ENCODE measurements around the gene PET100. TPM values are rescaled to one million over a fixed set of nuclear protein-coding genes. Genes with fewer than 3 reads are reported as not detected.
"Not testable (repeated sequence)": the region's sequence is repeated elsewhere in the genome, so short reads cannot be mapped to it uniquely, and the experiment has no call there.

The PET100 gene
- total RNA-seq, 1 donor from 2014 or later: 99.2 TPM

DNA sequence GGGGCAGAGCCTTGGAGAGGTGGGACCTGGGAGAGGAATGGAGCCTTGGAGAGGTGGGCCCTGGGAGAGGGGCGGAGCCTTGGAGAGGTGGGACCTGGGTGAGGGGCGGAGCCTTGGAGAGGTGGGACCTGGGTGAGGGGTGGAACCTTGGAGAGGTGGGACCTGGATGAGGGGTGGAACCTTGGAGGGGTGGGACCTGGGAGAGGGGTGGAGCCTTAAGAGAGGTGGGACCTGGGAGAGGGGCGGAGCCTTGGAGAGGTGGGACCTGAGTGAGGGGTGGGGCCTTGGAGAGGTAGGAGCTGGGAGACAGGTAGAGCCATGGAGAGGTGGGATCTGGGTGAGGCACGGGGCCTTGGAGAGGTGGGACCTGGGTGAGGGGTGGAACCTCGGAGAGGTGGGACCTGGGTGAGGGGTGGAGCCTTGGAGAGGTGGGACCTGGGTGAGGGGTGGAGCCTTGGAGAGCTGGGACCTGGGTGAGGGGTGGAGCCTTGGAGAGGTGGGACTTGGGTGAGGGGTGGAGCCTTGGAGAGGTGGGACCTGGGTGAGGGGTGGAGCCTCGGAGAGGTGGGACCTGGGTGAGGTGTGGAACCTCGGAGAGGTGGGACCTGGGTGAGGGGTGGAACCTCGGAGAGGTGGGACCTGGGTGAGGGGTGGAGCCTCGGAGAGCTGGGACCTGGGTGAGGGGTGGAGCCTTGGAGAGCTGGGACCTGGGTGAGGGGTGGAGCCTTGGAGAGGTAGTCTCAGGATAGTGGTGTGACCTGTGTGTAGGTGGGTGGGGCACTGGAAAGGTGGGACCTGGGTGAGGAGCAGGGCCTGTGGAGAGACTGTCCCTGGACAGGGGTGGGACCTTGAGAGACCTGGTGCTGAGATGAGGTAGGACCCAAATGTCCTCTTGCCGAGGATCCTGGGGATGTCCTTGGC lies 14.3 kb downstream of the PET100 start:
- H3K27ac Mint-ChIP-seq; H3K9me3 Mint-ChIP-seq; intact Hi-C loops (cut with micrococcal nuclease); H3K27me3 Mint-ChIP-seq; H3K4me3 Mint-ChIP-seq: not testable (repeated sequence)
- Mint-ChIP-seq H3K36me3 (ENCODE audit: low read depth) (peaks cover 44% of the 10 kb centered on the region), H3K4me1 (peaks cover 11% of the 10 kb centered on the region)
- peak; percentile 74 for DNase-seq

DNA sequence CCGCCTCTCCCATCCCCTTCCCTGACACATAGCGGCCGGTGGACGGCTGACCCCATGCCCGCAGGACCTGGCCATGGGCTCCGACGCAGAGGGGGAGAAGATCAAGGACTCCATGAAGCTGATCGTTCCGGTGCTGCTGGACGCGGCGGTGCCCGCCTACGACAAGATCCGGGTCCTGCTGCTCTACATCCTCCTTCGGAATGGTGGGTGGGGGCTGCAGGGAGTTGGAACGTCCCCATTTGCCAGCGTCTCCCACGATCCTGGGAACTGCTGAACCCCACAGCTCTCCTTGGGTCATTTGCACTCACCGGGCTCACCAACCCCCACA lies 14.9 kb downstream of the PET100 start:
- Mint-ChIP-seq H3K36me3 (ENCODE audit: low read depth) (peaks cover 39% of the 10 kb centered on the region), H3K9me3 (no peaks in the 10 kb centered on the region), H3K4me1 (peaks cover 9% of the 10 kb centered on the region), H3K27ac (no peak overlapping the region), H3K27me3 (no peaks in the 10 kb centered on the region), H3K4me3 (no peak overlapping the region)
- intact Hi-C loops (cut with micrococcal nuclease): no loop called here
- DNase-seq: no peak

DNA sequence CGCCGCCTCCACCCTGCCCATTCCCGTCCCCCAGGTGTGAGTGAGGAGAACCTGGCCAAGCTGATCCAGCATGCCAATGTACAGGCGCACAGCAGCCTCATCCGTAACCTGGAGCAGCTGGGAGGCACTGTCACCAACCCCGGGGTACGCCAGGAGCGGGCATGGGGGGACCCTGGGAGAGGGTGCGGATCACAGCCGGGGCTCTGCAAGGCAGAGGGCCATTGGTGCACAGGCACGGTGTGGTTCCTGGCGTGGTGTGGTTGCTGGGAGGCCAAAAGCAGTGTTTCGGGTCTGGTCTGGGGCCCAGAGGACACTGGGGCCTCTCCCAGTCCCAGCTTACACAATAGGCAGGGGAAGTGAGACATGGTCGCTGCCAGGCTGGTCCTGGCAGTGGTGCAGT lies 15.6 kb downstream of the PET100 start:
- Mint-ChIP-seq H3K36me3 (ENCODE audit: low read depth) (peaks cover 32% of the 10 kb centered on the region), H3K4me1 (peaks cover 3% of the 10 kb centered on the region), H3K27me3 (peaks cover 2% of the 10 kb centered on the region), H3K4me3 (no peak overlapping the region), H3K9me3 (no peaks in the 10 kb centered on the region), H3K27ac (no peak overlapping the region)
- intact Hi-C loops (cut with micrococcal nuclease): no loop called here
- DNase-seq: no peak

DNA sequence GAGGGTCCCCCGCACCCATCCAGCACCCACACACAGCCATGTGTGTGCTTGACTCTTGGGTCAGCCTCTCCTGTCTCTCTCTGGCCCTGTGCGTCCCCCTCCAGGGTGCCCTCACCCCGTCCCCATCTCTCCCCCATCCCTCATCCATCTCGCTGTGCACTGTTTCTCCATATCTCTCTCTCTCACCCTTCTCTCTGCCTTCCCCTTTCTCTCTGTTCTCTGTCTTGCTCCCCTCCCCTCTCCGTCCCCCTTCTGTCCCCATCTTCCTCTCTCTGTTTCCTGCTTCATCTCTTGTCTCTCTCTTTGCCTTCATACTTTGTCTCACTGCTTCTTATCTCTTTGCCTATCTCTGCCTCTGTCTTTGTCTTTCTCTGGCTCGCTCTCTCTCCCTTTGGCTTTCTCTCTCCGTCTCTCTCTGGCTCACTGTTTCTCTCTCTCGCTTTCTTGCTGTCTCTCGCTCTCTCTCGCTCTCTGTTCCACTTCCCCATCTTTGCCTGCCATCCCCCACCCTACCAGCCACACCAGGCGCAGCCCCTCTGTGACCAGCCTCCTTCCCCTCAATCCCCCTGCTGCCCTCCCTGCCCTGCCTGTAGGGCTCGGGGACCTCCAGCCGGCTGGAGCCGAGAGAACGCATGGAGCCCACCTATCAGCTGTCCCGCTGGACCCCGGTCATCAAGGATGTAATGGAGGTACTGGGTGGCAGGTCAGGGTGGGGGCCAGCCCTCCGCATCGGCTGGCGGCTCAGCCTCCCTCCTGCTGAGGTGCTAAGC lies 16.2 kb downstream of the PET100 start:
- Mint-ChIP-seq H3K27ac (no peak overlapping the region), H3K9me3 (no peaks in the 10 kb centered on the region), H3K4me1 (no peaks in the 10 kb centered on the region), H3K4me3 (no peak overlapping the region), H3K36me3 (ENCODE audit: low read depth) (peaks cover 29% of the 10 kb centered on the region), H3K27me3 (peaks cover 2% of the 10 kb centered on the region)
- intact Hi-C loops (cut with micrococcal nuclease): no loop called here
- DNase-seq: no peak

DNA sequence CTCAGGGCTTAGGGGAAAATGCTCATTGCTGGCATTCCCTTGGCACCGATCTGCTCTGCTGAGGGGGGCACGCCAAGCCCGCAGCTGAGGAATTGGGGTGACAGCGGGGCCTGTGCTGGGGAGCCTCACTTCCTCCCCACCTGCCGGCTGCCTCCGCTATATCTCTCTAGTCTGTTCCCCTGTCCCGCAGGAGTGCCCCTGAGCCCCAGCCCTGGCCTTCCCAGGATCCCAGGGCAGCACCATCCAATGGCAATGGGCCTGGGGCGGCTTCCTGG lies 16.8 kb downstream of the PET100 start:
- no peaks in the 10 kb centered on the region for H3K4me1 Mint-ChIP-seq
- H3K27me3 Mint-ChIP-seq: peaks cover 2% of the 10 kb centered on the region
- H3K27ac Mint-ChIP-seq: no peak overlapping the region

DNA sequence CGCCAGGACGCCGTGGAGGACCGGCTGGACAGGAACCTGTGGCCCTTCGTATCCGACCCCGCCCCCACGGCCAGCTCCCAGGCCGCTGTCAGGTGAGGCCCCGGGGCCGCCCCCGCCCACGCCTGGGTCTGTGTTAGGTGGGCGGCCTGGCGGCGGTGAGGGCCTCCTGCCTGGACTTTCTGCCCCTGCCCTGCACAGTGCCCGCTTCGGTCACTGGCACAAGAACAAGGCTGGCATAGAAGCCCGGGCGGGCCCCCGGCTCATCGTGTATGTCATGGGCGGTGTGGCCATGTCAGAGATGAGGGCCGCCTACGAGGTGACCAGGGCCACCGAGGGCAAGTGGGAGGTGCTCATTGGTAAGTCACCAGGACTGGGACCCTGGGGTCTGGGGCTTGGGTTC lies 17.6 kb downstream of the PET100 start:
- H3K36me3 Mint-ChIP-seq (ENCODE audit: low read depth): peaks cover 29% of the 10 kb centered on the region
- H3K27me3 Mint-ChIP-seq: peaks cover 2% of the 10 kb centered on the region
- no peak overlapping the region for H3K27ac Mint-ChIP-seq
- no peaks in the 10 kb centered on the region for H3K9me3 Mint-ChIP-seq
- H3K4me3 Mint-ChIP-seq: no peak overlapping the region
- intact Hi-C loops (cut with micrococcal nuclease): no loop called here
- peaks cover 3% of the 10 kb centered on the region for H3K4me1 Mint-ChIP-seq
- DNase-seq: no peak

More for the DNA sequence above, 16.8 kb downstream of the PET100 start:
- intact Hi-C loops (cut with micrococcal nuclease): no loop called here
- DNase-seq: no peak
- H3K36me3 Mint-ChIP-seq (ENCODE audit: low read depth): peaks cover 29% of the 10 kb centered on the region
- H3K4me3 Mint-ChIP-seq: no peak overlapping the region
- H3K9me3 Mint-ChIP-seq: no peaks in the 10 kb centered on the region

DNA sequence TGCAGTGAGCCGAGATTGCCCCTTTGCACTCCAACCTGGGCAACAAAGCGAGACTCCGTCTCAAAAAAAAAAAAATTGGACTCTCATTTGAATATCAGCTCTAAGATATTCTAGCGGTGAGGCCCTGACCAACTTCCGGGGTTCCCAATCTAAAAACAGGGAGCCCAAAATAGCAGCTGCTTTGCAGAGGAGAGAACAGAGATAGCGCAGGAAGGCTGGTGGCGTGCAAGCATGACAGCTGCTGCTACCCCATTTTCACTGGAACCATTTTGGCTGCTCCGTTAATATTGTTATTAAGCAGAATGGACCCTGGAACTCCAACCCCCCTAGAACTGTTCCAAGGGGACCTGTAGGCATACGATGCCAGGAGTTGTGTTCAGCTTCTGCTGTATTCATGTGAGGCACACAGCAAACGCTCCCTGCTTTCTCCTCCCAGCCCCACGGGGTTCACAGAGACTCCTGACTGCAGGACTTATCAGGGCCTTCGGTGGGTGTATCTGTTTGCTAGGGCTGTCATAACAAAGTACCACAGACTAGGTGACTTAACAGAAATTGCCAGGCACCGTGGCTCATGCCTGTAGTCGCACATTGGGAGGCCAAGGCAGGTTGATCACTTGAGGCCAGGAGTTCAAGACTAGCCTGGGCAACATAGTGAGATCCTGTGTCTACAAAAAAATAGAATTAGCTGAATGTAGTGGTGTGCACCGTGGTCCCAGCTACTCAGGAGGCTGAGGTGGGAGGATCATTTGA lies 18.8 kb downstream of the PET100 start:
- no peaks in the 10 kb centered on the region for H3K9me3 Mint-ChIP-seq
- no peak overlapping the region for H3K27ac Mint-ChIP-seq
- peaks cover 2% of the 10 kb centered on the region for H3K27me3 Mint-ChIP-seq
- DNase-seq: no peak
- H3K36me3 Mint-ChIP-seq (ENCODE audit: low read depth): peaks cover 18% of the 10 kb centered on the region
- H3K4me1 Mint-ChIP-seq: peaks cover 10% of the 10 kb centered on the region
- no peak overlapping the region for H3K4me3 Mint-ChIP-seq
- intact Hi-C loops (cut with micrococcal nuclease): no loop called here

DNA sequence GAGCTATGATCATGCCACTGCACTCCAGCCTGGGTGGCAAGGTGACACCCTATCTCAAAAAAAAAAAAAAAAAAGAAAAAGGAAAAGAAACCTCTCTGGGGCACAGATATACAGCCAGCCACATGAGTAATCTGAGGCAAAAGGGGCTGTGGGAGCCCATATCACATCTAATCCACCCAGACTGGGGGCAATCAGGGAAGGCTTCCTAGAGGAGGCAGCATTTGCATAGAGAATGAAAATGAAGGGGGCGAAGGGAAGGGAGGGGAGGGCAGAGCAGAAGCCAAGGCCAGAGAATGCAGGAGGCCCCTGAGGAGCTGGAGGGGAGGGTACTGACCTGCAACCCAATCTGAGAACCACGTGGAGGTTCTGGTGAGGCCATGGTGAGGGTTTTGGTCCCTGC lies 20.6 kb downstream of the PET100 start:
- Mint-ChIP-seq H3K27me3 (peaks cover 2% of the 10 kb centered on the region), H3K4me1 (peaks cover 10% of the 10 kb centered on the region), H3K27ac (no peak overlapping the region), H3K36me3 (ENCODE audit: low read depth) (peaks cover 12% of the 10 kb centered on the region), H3K4me3 (no peak overlapping the region), H3K9me3 (no peaks in the 10 kb centered on the region)
- intact Hi-C loops (cut with micrococcal nuclease): no loop called here
- DNase-seq: no peak

DNA sequence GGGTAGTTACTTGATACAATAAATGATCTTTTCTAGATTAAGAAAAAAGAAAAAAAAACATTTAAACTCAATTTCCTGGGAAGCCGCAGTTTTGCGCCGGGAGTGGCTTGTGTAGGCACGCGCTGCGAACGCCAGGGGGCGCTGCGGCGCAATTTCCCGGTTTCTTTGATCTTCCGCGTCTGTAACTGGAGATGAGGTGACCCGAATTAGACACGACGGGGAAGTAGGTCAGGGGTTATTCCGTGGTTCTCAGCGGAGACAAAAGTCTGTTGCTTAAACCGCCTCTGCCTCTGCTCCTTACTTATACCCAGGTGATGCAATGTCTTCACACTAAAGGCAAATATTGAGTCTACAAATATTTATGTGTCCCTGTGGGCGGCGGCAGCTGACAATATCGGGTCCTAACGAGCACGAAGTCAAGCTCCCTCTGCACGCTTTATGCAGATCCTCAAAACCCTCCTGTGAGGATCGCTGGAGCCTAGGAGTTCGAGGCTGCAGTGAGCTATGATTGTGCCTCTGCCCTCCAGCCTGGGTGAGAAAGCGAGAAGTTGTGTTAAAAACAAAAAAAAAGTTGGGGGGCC lies 22.6 kb downstream of the PET100 start:
- intact Hi-C loops (cut with micrococcal nuclease): loop anchor here (1.0 kb wide), 2 partner anchors 29 to 147 kb away; no protein-coding TSS in a partner anchor
- Mint-ChIP-seq H3K27ac (peak overlapping the region; percentile 80), H3K36me3 (ENCODE audit: low read depth) (peaks cover 5% of the 10 kb centered on the region), H3K4me1 (peaks cover 14% of the 10 kb centered on the region), H3K27me3 (peaks cover 2% of the 10 kb centered on the region), H3K4me3 (peak overlapping the region; percentile 71), H3K9me3 (no peaks in the 10 kb centered on the region)
- peak; percentile 96 for DNase-seq

DNA sequence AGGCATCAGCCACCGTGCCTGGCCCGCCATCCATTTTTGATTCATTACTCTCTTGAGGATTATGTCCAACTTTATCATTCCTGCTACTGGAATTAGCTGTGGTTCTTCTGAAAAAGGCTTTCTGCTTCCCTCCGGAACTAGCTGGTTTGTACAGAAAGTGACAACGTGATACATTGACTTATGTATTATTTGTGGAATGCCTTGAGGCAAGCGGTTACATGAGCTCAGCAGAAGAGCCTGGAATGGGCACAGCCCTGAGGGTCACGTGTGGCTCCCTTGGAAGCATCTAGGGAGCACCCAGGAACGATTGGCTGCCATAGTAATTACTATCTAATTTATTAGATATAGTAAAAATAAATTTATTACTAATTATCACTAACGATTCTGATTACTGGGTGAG lies 24.8 kb downstream of the PET100 start:
- H3K27ac Mint-ChIP-seq: no peak overlapping the region
- no peak for DNase-seq
- no peaks in the 10 kb centered on the region for H3K36me3 Mint-ChIP-seq (ENCODE audit: low read depth)
- H3K4me1 Mint-ChIP-seq: peaks cover 22% of the 10 kb centered on the region
- H3K9me3 Mint-ChIP-seq: no peaks in the 10 kb centered on the region
- H3K27me3 Mint-ChIP-seq: peaks cover 2% of the 10 kb centered on the region
- H3K4me3 Mint-ChIP-seq: no peak overlapping the region
- intact Hi-C loops (cut with micrococcal nuclease): no loop called here

DNA sequence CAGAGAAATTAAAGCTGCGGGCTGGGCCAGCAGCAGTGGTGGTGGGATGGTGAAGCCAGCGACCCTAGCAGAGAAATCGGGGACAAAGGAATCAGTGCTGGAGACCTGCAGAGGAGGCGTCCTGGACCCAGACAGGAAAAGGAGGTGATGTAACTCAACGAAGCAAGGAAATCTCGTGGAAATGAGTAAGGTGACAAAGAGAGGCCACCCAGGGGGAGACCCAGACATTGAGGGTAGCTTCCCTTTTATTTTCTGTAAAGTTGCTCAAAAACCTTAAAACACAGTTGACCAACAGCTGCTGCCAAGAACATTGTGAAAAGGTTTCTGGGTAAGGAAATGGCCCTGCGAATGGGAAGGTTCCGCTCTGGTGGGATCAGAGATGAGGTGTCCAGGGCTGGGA lies 26.0 kb downstream of the PET100 start:
- Mint-ChIP-seq H3K4me1 (peaks cover 22% of the 10 kb centered on the region), H3K36me3 (ENCODE audit: low read depth) (no peaks in the 10 kb centered on the region), H3K27ac (no peak overlapping the region), H3K27me3 (no peaks in the 10 kb centered on the region), H3K9me3 (no peaks in the 10 kb centered on the region), H3K4me3 (no peak overlapping the region)
- intact Hi-C loops (cut with micrococcal nuclease): no loop called here
- no peak for DNase-seq

DNA sequence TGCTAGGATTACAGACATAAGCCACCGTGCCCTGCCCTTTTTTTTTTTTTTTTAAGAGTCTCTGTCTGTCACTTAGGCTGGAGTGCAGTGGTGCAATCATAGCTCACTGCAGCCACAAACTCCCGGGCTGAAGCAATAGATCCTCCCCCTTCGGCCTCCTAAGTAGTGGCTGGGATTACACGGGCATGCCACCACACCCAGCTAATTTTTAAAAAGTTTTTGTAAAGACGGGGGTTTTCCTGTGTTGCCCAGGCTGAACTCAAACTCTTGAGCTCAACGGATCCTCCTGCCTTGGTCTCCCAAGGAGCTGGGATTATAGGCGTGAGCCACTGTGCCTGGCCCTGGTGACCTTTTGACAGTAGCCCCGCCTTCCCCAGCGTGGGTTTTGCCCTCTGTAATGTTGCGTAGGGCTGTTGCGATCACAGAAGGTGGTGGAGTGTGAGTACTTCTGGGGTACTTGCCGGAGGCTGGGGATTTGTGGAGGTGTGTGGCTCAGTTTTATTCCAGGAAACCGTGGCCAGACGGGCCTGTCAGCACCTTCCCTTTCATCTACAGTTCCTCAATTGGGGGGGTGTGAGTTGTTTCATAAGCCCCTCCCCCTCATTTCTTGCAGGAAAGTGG lies 27.6 kb downstream of the PET100 start:
- no peaks in the 10 kb centered on the region for H3K9me3 Mint-ChIP-seq
- H3K27me3 Mint-ChIP-seq: no peaks in the 10 kb centered on the region
- no peaks in the 10 kb centered on the region for H3K36me3 Mint-ChIP-seq (ENCODE audit: low read depth)
- peak overlapping the region; percentile 56 for H3K27ac Mint-ChIP-seq
- H3K4me3 Mint-ChIP-seq: no peak overlapping the region
- intact Hi-C loops (cut with micrococcal nuclease): no loop called here
- DNase-seq: peak; percentile 70
- H3K4me1 Mint-ChIP-seq: peaks cover 18% of the 10 kb centered on the region

DNA sequence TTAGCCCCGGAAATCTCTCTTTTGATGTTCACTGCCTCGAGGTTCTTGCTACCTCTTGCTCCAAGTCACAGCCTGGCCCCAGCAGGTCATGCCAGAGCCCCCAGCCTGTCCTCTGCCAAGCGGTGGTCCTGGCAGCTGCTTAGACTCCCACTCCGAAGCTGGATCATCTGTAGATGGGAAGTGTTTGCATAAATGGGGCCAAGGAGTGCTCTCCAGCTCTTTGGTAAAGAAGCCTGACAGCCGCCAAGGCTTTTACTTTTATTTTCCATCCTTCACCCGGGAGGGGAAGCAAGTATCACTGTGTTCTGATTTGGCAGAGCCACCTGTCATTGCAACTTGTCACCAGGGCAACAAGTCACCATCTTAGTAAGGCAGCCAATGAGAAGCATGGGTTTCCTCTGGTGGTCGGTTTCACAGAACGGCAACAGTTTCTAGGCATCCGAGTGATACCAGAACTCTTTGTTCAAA lies 28.7 kb downstream of the PET100 start:
- H3K27me3 Mint-ChIP-seq: no peaks in the 10 kb centered on the region
- H3K4me3 Mint-ChIP-seq: peak overlapping the region; percentile 64
- DNase-seq: peak; percentile 88
- H3K9me3 Mint-ChIP-seq: no peaks in the 10 kb centered on the region
- intact Hi-C loops (cut with micrococcal nuclease): no loop called here
- H3K36me3 Mint-ChIP-seq (ENCODE audit: low read depth): no peaks in the 10 kb centered on the region
- H3K4me1 Mint-ChIP-seq: peaks cover 12% of the 10 kb centered on the region
- peak overlapping the region; percentile 71 for H3K27ac Mint-ChIP-seq
